GM21360 (cell line): ENCODE results near the gene ADH7.
A peak's percentile ranks its signal among the peaks of the same experiment; 100 is the strongest.

Experiments
- ATAC-seq: cut with Tn5 transposase; IDR thresholded peaks from one replicate; pipeline ENCODE4 v1.9.1; 2021; ENCODE audit warnings: mild to moderate bottlenecking, moderate library complexity; ENCODE audit not compliant: unreplicated experiment

The ADH7 gene

GRCh38 chr4:99435154-99435553, at the start of gene ADH7:
Gene ADH7, minus strand, starts transcription at chr4:99435342. Its CDS starts 109 bp downstream, at chr4:99435233.
- no peak for ATAC-seq

GRCh38 chr4:99483636-99484035, 48.5 kb upstream of the ADH7 start:
- ATAC-seq, result no peak

GRCh38 chr4:99473131-99473530, 38.0 kb upstream of the ADH7 start:
- ATAC-seq, result no peak

- no peak for ATAC-seq
Observed at GRCh38 chr4:99471896-99472295, 36.8 kb upstream of the ADH7 start.

GRCh38 chr4:99471349-99471748, 36.2 kb upstream of the ADH7 start:
- no peak for ATAC-seq

GRCh38 chr4:99468889-99469288, 33.7 kb upstream of the ADH7 start:
- no peak for ATAC-seq

- ATAC-seq, result no peak
Observed at GRCh38 chr4:99467887-99468286, 32.7 kb upstream of the ADH7 start.

GRCh38 chr4:99463566-99463965, 28.4 kb upstream of the ADH7 start:
- no peak for ATAC-seq

GRCh38 chr4:99462875-99463464, 27.8 kb upstream of the ADH7 start:
- ATAC-seq, result peak; percentile 88

GRCh38 chr4:99461623-99462401, 26.7 kb upstream of the ADH7 start:
- no peak for ATAC-seq

- ATAC-seq, result no peak
Observed at GRCh38 chr4:99459546-99460042, 24.5 kb upstream of the ADH7 start.

- ATAC-seq, result no peak
Observed at GRCh38 chr4:99458911-99459447, 23.8 kb upstream of the ADH7 start.

GRCh38 chr4:99457676-99458075, 22.5 kb upstream of the ADH7 start:
- no peak for ATAC-seq

- ATAC-seq, result no peak
Observed at GRCh38 chr4:99457270-99457669, 22.1 kb upstream of the ADH7 start.

GRCh38 chr4:99447513-99447912, 12.4 kb upstream of the ADH7 start:
- ATAC-seq, result no peak

GRCh38 chr4:99447079-99447478, 11.9 kb upstream of the ADH7 start:
- ATAC-seq, result peak; percentile 92

- ATAC-seq, result no peak
Observed at GRCh38 chr4:99438405-99438780, 3.3 kb upstream of the ADH7 start.

- no peak for ATAC-seq
Observed at GRCh38 chr4:99437723-99438404, 2.7 kb upstream of the ADH7 start.

GRCh38 chr4:99436976-99437722, 2.0 kb upstream of the ADH7 start:
- ATAC-seq, result no peak

GRCh38 chr4:99436462-99436861, 1.3 kb upstream of the ADH7 start:
- no peak for ATAC-seq

GRCh38 chr4:99430106-99430505, 5.0 kb downstream of the ADH7 start:
- no peak for ATAC-seq
